ENCODE data around the gene CAPN7.
A peak's percentile ranks its signal among the peaks of the same experiment; 100 is the strongest.
"Not testable (repeated sequence)": the region's sequence is repeated elsewhere in the genome, so short reads cannot be mapped to it uniquely, and the experiment has no call there.

Gene CAPN7

GRCh38 chr3:15205934-15206661 lies at the start of gene CAPN7:
Gene CAPN7 (plus strand): TSS chr3:15206246. CDS start chr3:15206496, 250 bp downstream.
- peak; percentile 21 for TF ChIP-seq CTCF (IDR thresholded peaks at IDR 0.05; ENCODE audit: insufficient read depth, low read depth, low read length, missing control alignments)
- H3K4me3 ChIP-seq (ENCODE audit: low read length), result peak within 1 kb of the TSS; percentile 88
- DNase-seq (ENCODE audit: low read depth), result peak; percentile 95

- DNase-seq (ENCODE audit: low read depth), result no peak
- TF ChIP-seq CTCF (IDR thresholded peaks at IDR 0.05; ENCODE audit: insufficient read depth, low read depth, low read length, missing control alignments), result no peak
- no peak overlapping the region for H3K4me3 ChIP-seq (ENCODE audit: low read length)
Measured at GRCh38 chr3:15157441-15157840, 48.6 kb upstream of the CAPN7 start.

GRCh38 chr3:15159501-15160136 lies 46.4 kb upstream of the CAPN7 start:
- no peak overlapping the region for H3K4me3 ChIP-seq (ENCODE audit: low read length)
- no peak for TF ChIP-seq CTCF (IDR thresholded peaks at IDR 0.05; ENCODE audit: insufficient read depth, low read depth, low read length, missing control alignments)
- no peak for DNase-seq (ENCODE audit: low read depth)

GRCh38 chr3:15160662-15161061 lies 45.4 kb upstream of the CAPN7 start:
- no peak for DNase-seq (ENCODE audit: low read depth)
- TF ChIP-seq CTCF (IDR thresholded peaks at IDR 0.05; ENCODE audit: insufficient read depth, low read depth, low read length, missing control alignments), result no peak
- H3K4me3 ChIP-seq (ENCODE audit: low read length), result no peak overlapping the region

GRCh38 chr3:15161133-15161532 lies 44.9 kb upstream of the CAPN7 start:
- no peak for TF ChIP-seq CTCF (IDR thresholded peaks at IDR 0.05; ENCODE audit: insufficient read depth, low read depth, low read length, missing control alignments)
- no peak overlapping the region for H3K4me3 ChIP-seq (ENCODE audit: low read length)
- no peak for DNase-seq (ENCODE audit: low read depth)

GRCh38 chr3:15163656-15164055 lies 42.4 kb upstream of the CAPN7 start:
- H3K4me3 ChIP-seq (ENCODE audit: low read length); DNase-seq (ENCODE audit: low read depth): not testable (repeated sequence)

- no peak for DNase-seq (ENCODE audit: low read depth)
- H3K4me3 ChIP-seq (ENCODE audit: low read length), result no peak overlapping the region
- TF ChIP-seq CTCF (IDR thresholded peaks at IDR 0.05; ENCODE audit: insufficient read depth, low read depth, low read length, missing control alignments), result no peak
Measured at GRCh38 chr3:15164340-15164739, 41.7 kb upstream of the CAPN7 start.

Data from epithelial cell of esophagus (primary cell).